K562 (cell line): ENCODE results near the gene CSRNP3. TPM values are rescaled to one million over a fixed set of nuclear protein-coding genes. Genes with fewer than 3 reads are reported as not detected.

ENCODE experiments used
- ATAC-seq: fragments of 200-7000 bp; cut with Tn5 transposase; 3 replicates; pipeline ENCODE4 v1.9.1; 2020; ENCODE audit warnings: moderate library complexity
- BruUV-seq: library from RNA; stranded (reverse); fragments of 400-500 nt; replicated peaks from 2 replicates; lab custom pipeline; 2021; lab: Mats Ljungman, UMichigan
- CTCF ChIA-PET: fragments of 300-600 bp; formaldehyde crosslinking; extraction: SDS; loops from one replicate; lab custom pipeline; 2021; ENCODE audit warnings: low intra/inter-chr PET ratio; lab: Yijun Ruan, JAX
- POLR2A ChIA-PET: fragments of 300-600, 350-650 bp; sonication (Branson Sonifier 250); formaldehyde crosslinking; extraction: SDS; loops from one replicate; lab custom pipeline; 2021; ENCODE audit warnings: antibody characterized with exemption, inconsistent platforms; lab: Yijun Ruan, JAX
- DNase-seq, 4 experiments: peaks; one replicate each; pipeline versions ENCODE4 v3.0.0 to v3.0.0-alpha.2; 2011 to 2018; ENCODE audit warnings: low spot score in 3 of 4, mixed read lengths in 3 of 4; ENCODE audit errors: extremely low read depth in 1 of 4
- FAIRE-seq: peaks from 2 replicates; lab custom pipeline; 2011; peaks lifted over from hg19 to GRCh38; lab: Jason Lieb, UNC
- H2AFZ ChIP-seq: 2 replicates; pipeline ENCODE4 v1.6.0; 2011; ENCODE audit warnings: low read depth, low read length, control low read depth, inconsistent platforms
- H3K27ac ChIP-seq: fragments of 200-600 bp; 3 replicates; pipeline ENCODE4 v1.8.0; 2011; ENCODE audit warnings: low read depth, mild to moderate bottlenecking, control low read depth, inconsistent platforms, low read length, moderate library complexity, mixed read lengths; ENCODE audit errors: extremely low read depth
- H3K27me3 ChIP-seq, 2 experiments: fragments of 300-600 bp in 1 of 2; 2 replicates in 1 of 2; 3 replicates in 1 of 2; pipeline versions ENCODE4 v1.6.0 to v1.8.0; 2011; ENCODE audit warnings: inconsistent platforms in 2 of 2, low read length in 2 of 2, mild to moderate bottlenecking in 1 of 2, mixed read lengths in 1 of 2, moderate library complexity in 1 of 2; ENCODE audit not compliant: control insufficient read depth in 2 of 2, insufficient read depth in 2 of 2
- H3K36me3 ChIP-seq: fragments of 300-600 bp; 3 replicates; pipeline ENCODE4 v1.8.0; 2011; ENCODE audit warnings: mild to moderate bottlenecking, low read length, inconsistent platforms; ENCODE audit not compliant: control insufficient read depth, insufficient read depth
- H3K4me1 ChIP-seq, 2 experiments: fragments of 200-600 bp in 1 of 2; replicated peaks in 1 of 2; 2 replicates in 1 of 2; 3 replicates in 1 of 2; pipeline versions ENCODE4 v1.5.1 to v1.8.0; 2011; ENCODE audit warnings: inconsistent platforms in 2 of 2, low read length in 2 of 2, mild to moderate bottlenecking in 1 of 2, mixed read lengths in 1 of 2, moderate library complexity in 1 of 2; ENCODE audit not compliant: control insufficient read depth in 2 of 2, insufficient read depth in 2 of 2
- H3K4me2 ChIP-seq: 2 replicates; pipeline ENCODE4 v1.6.1; 2011; ENCODE audit warnings: low read length, control low read depth, inconsistent platforms, mixed read lengths; ENCODE audit not compliant: insufficient read depth
- H3K4me3 ChIP-seq: fragments of 200-600 bp; sonication (generic), shearing (Covaris generic); 2 replicates; pipeline ENCODE4 v1.5.1; 2016; ENCODE audit warnings: control low read depth, inconsistent platforms
- H3K79me2 ChIP-seq: fragments of 200-600 bp; 3 replicates; pipeline ENCODE4 v1.8.0; 2011; ENCODE audit warnings: low read length, inconsistent platforms; ENCODE audit not compliant: control insufficient read depth, insufficient read depth
- H3K9ac ChIP-seq, 2 experiments: 2 replicates each; pipeline versions ENCODE4 v1.6.0 to v1.6.1; 2011; ENCODE audit warnings: low read depth in 2 of 2, low read length in 2 of 2, control low read depth in 1 of 2, inconsistent platforms in 1 of 2, mild to moderate bottlenecking in 1 of 2, mixed read lengths in 1 of 2; ENCODE audit not compliant: insufficient read depth in 1 of 2
- H3K9me1 ChIP-seq: one replicate; pipeline ENCODE4 v1.6.0; 2011; ENCODE audit warnings: inconsistent platforms, mild to moderate bottlenecking, low read length, moderate library complexity; ENCODE audit not compliant: control insufficient read depth, insufficient read depth
- H3K9me3 ChIP-seq: replicated peaks from 2 replicates; pipeline ENCODE4 v1.5.1; 2011; ENCODE audit warnings: low read depth, low read length, inconsistent platforms; ENCODE audit not compliant: control insufficient read depth, insufficient read depth
- H4K20me1 ChIP-seq: replicated peaks from 2 replicates; pipeline ENCODE4 v1.6.1; 2011; ENCODE audit warnings: low read length, inconsistent platforms, mixed read lengths; ENCODE audit not compliant: control insufficient read depth, insufficient read depth
- MCM2 ChIP-seq: fragments of 450-650 bp; IDR thresholded peaks from 2 replicates; pipeline ENCODE4 v1.6.1; 2017; ENCODE audit warnings: low read depth, mild to moderate bottlenecking
- PURB ChIP-seq: sonication (generic); formaldehyde crosslinking; IDR thresholded peaks from 2 replicates; pipeline ENCODE4 v1.9.0; 2021; ENCODE audit warnings: low read depth, mild to moderate bottlenecking, missing genetic modification reagents
- WHSC1 ChIP-seq: IDR thresholded peaks from one replicate; pipeline ENCODE4 v1.6.1; 2012; ENCODE audit warnings: low read length, control low read depth, inconsistent platforms
- XRCC5 ChIP-seq: fragments of 200-400 bp; formaldehyde crosslinking; IDR thresholded peaks from 2 replicates; pipeline ENCODE4 v1.6.1; 2017; ENCODE audit warnings: low read depth, mild to moderate bottlenecking, low read length
- ZNF217 ChIP-seq: sonication (generic); formaldehyde crosslinking; IDR thresholded peaks from 2 replicates; pipeline ENCODE4 v1.8.0; 2022; ENCODE audit warnings: mild to moderate bottlenecking, missing genetic modification reagents
- ZNF311 ChIP-seq: fragments of 250-450 bp; sonication (Bioruptor Pico); IDR thresholded peaks from 2 replicates; pipeline ENCODE4 v1.4.0; 2020; ENCODE audit warnings: mild to moderate bottlenecking, moderate library complexity
- ZNF668 ChIP-seq: fragments of 250-450 bp; sonication (Bioruptor Pico); IDR thresholded peaks from 2 replicates; pipeline ENCODE4 v1.8.0; 2022; ENCODE audit warnings: mild to moderate bottlenecking, inconsistent platforms
- in situ Hi-C: fragments of 300-500 bp; cut with MboI; formaldehyde crosslinking; loops from 4 replicates; pipeline ENCODE4 v1.15.0; 2018; ENCODE audit warnings: inconsistent platforms, mixed read lengths
- intact Hi-C: fragments of 100-400 bp; cut with micrococcal nuclease; formaldehyde crosslinking; loops from 2 replicates; pipeline ENCODE4 v1.14.2; 2022
- polyA plus RNA-seq, 8 experiments: library from polyadenylated mRNA; depleted of rRNA in 4 of 8; stranded (reverse) in 5 of 8; unstranded in 3 of 8; fragments of >200 nt; fragmentation: Nextera tagmentation in 2 of 8; fragmentation: Illumina TruSeq in 1 of 8; extraction: Ambion mirVana in 2 of 8; extraction: Trizol in 1 of 8; gene quantifications; 2 replicates each; pipeline versions ENCODE4 v1.2.1 to v1.2.3, GENCODE V29; 2011 to 2014; ENCODE audit warnings: inconsistent platforms in 1 of 8, missing spikeins in 1 of 8
- total RNA-seq, 7 experiments: library from RNA; depleted of rRNA in 6 of 7; stranded (reverse); fragments of >200 nt in 6 of 7; fragmentation: Illumina TruSeq in 2 of 7; extraction: Trizol in 2 of 7; gene quantifications; 2 replicates each; pipeline versions ENCODE4 v1.2.1 to v1.2.3, GENCODE V29; 2011 to 2021; ENCODE audit warnings: low replicate concordance in 1 of 7
- TF ChIP-seq, protein P1 (sequence below), 3 experiments: IDR thresholded peaks in 2 of 3; conservative IDR thresholded peaks in 1 of 3; 2 replicates each; pipeline ENCODE4 v1.5.1; 2011 to 2012; ENCODE audit warnings: low read length in 3 of 3, mild to moderate bottlenecking in 3 of 3, control low read depth in 2 of 3, improper control_type of control experiment in 1 of 3, inconsistent platforms in 1 of 3, low read depth in 1 of 3, mixed read lengths in 1 of 3, moderate library complexity in 1 of 3; ENCODE audit not compliant: insufficient read depth in 2 of 3
- TF ChIP-seq, protein P2 (sequence below): fragments of 450-650 bp; IDR thresholded peaks from 2 replicates; pipeline ENCODE4 v1.6.1; 2016; ENCODE audit warnings: borderline replicate concordance
- TF ChIP-seq, protein P3 (sequence below): fragments of 250-450 bp; sonication (Bioruptor Pico); IDR thresholded peaks from 2 replicates; pipeline ENCODE4 v1.8.0; 2021; ENCODE audit warnings: mild to moderate bottlenecking, moderate library complexity
- TF ChIP-seq, protein P4 (sequence below): fragments of 450-650 bp; IDR thresholded peaks from 2 replicates; pipeline ENCODE4 v1.6.1; 2016
- TF ChIP-seq, protein P5 (sequence below): fragments of 150-350 bp; IDR thresholded peaks from 2 replicates; pipeline ENCODE4 v1.6.1; 2014; ENCODE audit warnings: low read depth, mild to moderate bottlenecking, low read length, borderline replicate concordance

The CSRNP3 gene
- total and polyA plus RNA-seq, 9 of the 15 experiments (the other 6 are each of a cell fraction or from before 2014, with no cell fraction given), result not detected

DNA sequence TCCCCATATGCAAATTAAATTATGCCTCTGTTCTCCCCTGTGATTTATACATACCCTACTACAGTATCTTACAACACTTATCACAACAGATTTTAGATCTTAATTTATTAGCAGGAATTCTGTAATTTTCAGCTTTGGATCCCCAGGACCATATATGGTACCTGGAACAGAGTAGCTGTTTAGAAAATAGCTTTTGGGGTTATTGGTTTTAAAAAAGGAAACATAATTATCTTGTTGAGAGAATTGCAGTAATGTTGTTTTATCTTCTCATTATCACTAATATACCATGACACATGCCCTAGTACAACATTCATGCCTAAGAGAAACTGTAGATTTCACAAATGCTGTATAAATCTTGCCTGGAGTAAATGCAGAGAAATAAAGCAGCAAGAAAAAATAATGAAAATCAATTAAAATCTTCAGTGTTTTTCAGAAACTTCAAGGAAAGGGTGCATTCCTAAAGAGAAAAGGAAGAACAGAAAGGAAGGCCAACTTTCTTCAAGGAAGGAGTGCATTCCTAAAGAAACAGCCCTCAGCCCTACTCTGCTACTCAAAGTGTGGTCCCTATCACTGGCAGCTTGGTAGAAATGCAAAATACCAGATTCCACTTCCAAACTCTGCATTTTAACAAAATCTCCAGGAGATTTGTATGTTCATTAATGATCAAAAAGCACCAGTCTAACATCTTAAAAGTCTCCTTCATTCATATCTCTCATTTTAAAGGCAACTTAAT is 37.1 kb upstream of the CSRNP3 start:
- no TSS peak for BruUV-seq
- no peak overlapping the region for H3K4me2 ChIP-seq
- TF ChIP-seq ZNF217 (CRISPR knock-in tag) (no peak), ZNF311 (CRISPR knock-in tag) (no peak), MCM2 (no peak), WHSC1 (no peak), ZNF668 (CRISPR knock-in tag) (no peak), PURB (no peak), XRCC5 (no peak)
- TF ChIP-seq, protein P1, sequence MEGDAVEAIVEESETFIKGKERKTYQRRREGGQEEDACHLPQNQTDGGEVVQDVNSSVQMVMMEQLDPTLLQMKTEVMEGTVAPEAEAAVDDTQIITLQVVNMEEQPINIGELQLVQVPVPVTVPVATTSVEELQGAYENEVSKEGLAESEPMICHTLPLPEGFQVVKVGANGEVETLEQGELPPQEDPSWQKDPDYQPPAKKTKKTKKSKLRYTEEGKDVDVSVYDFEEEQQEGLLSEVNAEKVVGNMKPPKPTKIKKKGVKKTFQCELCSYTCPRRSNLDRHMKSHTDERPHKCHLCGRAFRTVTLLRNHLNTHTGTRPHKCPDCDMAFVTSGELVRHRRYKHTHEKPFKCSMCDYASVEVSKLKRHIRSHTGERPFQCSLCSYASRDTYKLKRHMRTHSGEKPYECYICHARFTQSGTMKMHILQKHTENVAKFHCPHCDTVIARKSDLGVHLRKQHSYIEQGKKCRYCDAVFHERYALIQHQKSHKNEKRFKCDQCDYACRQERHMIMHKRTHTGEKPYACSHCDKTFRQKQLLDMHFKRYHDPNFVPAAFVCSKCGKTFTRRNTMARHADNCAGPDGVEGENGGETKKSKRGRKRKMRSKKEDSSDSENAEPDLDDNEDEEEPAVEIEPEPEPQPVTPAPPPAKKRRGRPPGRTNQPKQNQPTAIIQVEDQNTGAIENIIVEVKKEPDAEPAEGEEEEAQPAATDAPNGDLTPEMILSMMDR (IDR thresholded peaks at IDR 0.05 in 2 of 3, conservative IDR thresholded peaks at IDR 0.05 in 1 of 3; ENCODE audit: insufficient read depth in 2 of 3, low read depth in 1 of 3, low read length in 3 of 3), result no peak
- TF ChIP-seq, protein P2, sequence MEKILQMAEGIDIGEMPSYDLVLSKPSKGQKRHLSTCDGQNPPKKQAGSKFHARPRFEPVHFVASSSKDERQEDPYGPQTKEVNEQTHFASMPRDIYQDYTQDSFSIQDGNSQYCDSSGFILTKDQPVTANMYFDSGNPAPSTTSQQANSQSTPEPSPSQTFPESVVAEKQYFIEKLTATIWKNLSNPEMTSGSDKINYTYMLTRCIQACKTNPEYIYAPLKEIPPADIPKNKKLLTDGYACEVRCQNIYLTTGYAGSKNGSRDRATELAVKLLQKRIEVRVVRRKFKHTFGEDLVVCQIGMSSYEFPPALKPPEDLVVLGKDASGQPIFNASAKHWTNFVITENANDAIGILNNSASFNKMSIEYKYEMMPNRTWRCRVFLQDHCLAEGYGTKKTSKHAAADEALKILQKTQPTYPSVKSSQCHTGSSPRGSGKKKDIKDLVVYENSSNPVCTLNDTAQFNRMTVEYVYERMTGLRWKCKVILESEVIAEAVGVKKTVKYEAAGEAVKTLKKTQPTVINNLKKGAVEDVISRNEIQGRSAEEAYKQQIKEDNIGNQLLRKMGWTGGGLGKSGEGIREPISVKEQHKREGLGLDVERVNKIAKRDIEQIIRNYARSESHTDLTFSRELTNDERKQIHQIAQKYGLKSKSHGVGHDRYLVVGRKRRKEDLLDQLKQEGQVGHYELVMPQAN, result no peak
- TF ChIP-seq, protein P3, sequence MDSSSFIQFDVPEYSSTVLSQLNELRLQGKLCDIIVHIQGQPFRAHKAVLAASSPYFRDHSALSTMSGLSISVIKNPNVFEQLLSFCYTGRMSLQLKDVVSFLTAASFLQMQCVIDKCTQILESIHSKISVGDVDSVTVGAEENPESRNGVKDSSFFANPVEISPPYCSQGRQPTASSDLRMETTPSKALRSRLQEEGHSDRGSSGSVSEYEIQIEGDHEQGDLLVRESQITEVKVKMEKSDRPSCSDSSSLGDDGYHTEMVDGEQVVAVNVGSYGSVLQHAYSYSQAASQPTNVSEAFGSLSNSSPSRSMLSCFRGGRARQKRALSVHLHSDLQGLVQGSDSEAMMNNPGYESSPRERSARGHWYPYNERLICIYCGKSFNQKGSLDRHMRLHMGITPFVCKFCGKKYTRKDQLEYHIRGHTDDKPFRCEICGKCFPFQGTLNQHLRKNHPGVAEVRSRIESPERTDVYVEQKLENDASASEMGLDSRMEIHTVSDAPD (CRISPR knock-in tag), result no peak
- TF ChIP-seq, protein P4, sequence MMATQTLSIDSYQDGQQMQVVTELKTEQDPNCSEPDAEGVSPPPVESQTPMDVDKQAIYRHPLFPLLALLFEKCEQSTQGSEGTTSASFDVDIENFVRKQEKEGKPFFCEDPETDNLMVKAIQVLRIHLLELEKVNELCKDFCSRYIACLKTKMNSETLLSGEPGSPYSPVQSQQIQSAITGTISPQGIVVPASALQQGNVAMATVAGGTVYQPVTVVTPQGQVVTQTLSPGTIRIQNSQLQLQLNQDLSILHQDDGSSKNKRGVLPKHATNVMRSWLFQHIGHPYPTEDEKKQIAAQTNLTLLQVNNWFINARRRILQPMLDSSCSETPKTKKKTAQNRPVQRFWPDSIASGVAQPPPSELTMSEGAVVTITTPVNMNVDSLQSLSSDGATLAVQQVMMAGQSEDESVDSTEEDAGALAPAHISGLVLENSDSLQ, result no peak
- TF ChIP-seq, protein P5, sequence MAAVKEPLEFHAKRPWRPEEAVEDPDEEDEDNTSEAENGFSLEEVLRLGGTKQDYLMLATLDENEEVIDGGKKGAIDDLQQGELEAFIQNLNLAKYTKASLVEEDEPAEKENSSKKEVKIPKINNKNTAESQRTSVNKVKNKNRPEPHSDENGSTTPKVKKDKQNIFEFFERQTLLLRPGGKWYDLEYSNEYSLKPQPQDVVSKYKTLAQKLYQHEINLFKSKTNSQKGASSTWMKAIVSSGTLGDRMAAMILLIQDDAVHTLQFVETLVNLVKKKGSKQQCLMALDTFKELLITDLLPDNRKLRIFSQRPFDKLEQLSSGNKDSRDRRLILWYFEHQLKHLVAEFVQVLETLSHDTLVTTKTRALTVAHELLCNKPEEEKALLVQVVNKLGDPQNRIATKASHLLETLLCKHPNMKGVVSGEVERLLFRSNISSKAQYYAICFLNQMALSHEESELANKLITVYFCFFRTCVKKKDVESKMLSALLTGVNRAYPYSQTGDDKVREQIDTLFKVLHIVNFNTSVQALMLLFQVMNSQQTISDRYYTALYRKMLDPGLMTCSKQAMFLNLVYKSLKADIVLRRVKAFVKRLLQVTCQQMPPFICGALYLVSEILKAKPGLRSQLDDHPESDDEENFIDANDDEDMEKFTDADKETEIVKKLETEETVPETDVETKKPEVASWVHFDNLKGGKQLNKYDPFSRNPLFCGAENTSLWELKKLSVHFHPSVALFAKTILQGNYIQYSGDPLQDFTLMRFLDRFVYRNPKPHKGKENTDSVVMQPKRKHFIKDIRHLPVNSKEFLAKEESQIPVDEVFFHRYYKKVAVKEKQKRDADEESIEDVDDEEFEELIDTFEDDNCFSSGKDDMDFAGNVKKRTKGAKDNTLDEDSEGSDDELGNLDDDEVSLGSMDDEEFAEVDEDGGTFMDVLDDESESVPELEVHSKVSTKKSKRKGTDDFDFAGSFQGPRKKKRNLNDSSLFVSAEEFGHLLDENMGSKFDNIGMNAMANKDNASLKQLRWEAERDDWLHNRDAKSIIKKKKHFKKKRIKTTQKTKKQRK, result no peak

More for the DNA sequence above, 37.1 kb upstream of the CSRNP3 start:
- Histone ChIP-seq H3K4me3 (no peak overlapping the region), H3K36me3 (no peaks in the 10 kb centered on the region), H3K4me1 (no peaks in the 10 kb centered on the region), H3K9ac (no peak overlapping the region), H3K27ac (no peak overlapping the region), H3K79me2 (no peaks in the 10 kb centered on the region), H3K9me3 (0 out of 2 replicates have a peak, but pooled peaks cover 2% of the 10 kb centered on the region), H3K9me1 (no peaks in the 10 kb centered on the region), H4K20me1 (no peaks in the 10 kb centered on the region), H3K27me3 (no peaks in the 10 kb centered on the region), H2AFZ (no peak overlapping the region)
- ChIA-PET CTCF (no interaction called here), POLR2A (no interaction called here)
- no peak for DNase-seq
- no peak for FAIRE-seq
- no peak for ATAC-seq
- in situ Hi-C loops, result no loop called here
- intact Hi-C loops, result no loop called here
